H9 (cell line): Measurements from ENCODE around the gene DCLK2. TPM values are rescaled to one million over a fixed set of nuclear protein-coding genes. Genes with fewer than 3 reads are reported as not detected.

ENCODE experiments used
- DNase-seq: peaks from one replicate; pipeline ENCODE4 v3.0.0-alpha.2; 2017
- H2AFZ ChIP-seq: one replicate; pipeline ENCODE4 v1.6.1; 2013; ENCODE audit warnings: mild to moderate bottlenecking, low read length, control low read depth, moderate library complexity
- H2AK5ac ChIP-seq: 2 replicates; pipeline ENCODE4 v1.6.1; 2013; ENCODE audit warnings: low read length, control low read depth, mixed read lengths; ENCODE audit not compliant: insufficient read length
- H2BK120ac ChIP-seq: one replicate; pipeline ENCODE4 v1.6.1; 2013; ENCODE audit warnings: low read depth, mild to moderate bottlenecking, low read length, control low read depth, inconsistent platforms; ENCODE audit not compliant: poor library complexity, severe bottlenecking
- H2BK12ac ChIP-seq: 2 replicates; pipeline ENCODE4 v1.6.1; 2013; ENCODE audit warnings: low read length, control low read depth, mixed read lengths, low read depth; ENCODE audit not compliant: insufficient read length
- H2BK15ac ChIP-seq: 2 replicates; pipeline ENCODE4 v1.6.1; 2013; ENCODE audit warnings: low read depth, low read length, control low read depth
- H2BK20ac ChIP-seq: one replicate; pipeline ENCODE4 v1.6.1; 2013; ENCODE audit warnings: low read depth, mild to moderate bottlenecking, low read length, control low read depth, inconsistent platforms; ENCODE audit not compliant: poor library complexity, severe bottlenecking
- H2BK5ac ChIP-seq: 2 replicates; pipeline ENCODE4 v1.6.1; 2013; ENCODE audit warnings: low read length, control low read depth, mixed read lengths; ENCODE audit not compliant: insufficient read length
- H3K14ac ChIP-seq: 2 replicates; pipeline ENCODE4 v1.6.1; 2013; ENCODE audit warnings: low read length, control low read depth; ENCODE audit not compliant: insufficient read depth
- H3K18ac ChIP-seq: 2 replicates; pipeline ENCODE4 v1.6.1; 2013; ENCODE audit warnings: low read depth, mild to moderate bottlenecking, mixed read lengths, low read length, control low read depth; ENCODE audit not compliant: insufficient read length
- H3K23ac ChIP-seq: 2 replicates; pipeline ENCODE4 v1.6.1; 2013; ENCODE audit warnings: low read length, control low read depth, mixed read lengths, low read depth; ENCODE audit not compliant: insufficient read length
- H3K23me2 ChIP-seq: 2 replicates; pipeline ENCODE4 v1.6.1; 2013; ENCODE audit warnings: low read depth, mild to moderate bottlenecking, mixed read lengths, low read length, control low read depth; ENCODE audit not compliant: insufficient read length, poor library complexity, severe bottlenecking
- H3K27ac ChIP-seq: 2 replicates; pipeline ENCODE4 v1.5.1; 2013; ENCODE audit warnings: low read length, control low read depth, mixed read lengths, low read depth; ENCODE audit not compliant: insufficient read length
- H3K27me3 ChIP-seq: 2 replicates; pipeline ENCODE4 v1.6.1; 2013; ENCODE audit warnings: low read length, control low read depth, inconsistent platforms; ENCODE audit not compliant: insufficient read depth
- H3K4ac ChIP-seq: 2 replicates; pipeline ENCODE4 v1.6.1; 2013; ENCODE audit warnings: low read depth, mild to moderate bottlenecking, control low read depth, inconsistent platforms, low read length, moderate library complexity
- H3K4me1 ChIP-seq: 2 replicates; pipeline ENCODE4 v1.6.1; 2013; ENCODE audit warnings: low read length, control low read depth, inconsistent platforms; ENCODE audit not compliant: insufficient read depth
- H3K4me2 ChIP-seq: 2 replicates; pipeline ENCODE4 v1.6.1; 2013; ENCODE audit warnings: low read length, control low read depth, mixed read lengths; ENCODE audit not compliant: insufficient read length, insufficient read depth
- H3K56ac ChIP-seq: 2 replicates; pipeline ENCODE4 v1.6.1; 2013; ENCODE audit warnings: low read depth, mild to moderate bottlenecking, mixed read lengths, low read length, control low read depth; ENCODE audit not compliant: insufficient read length
- H3K79me1 ChIP-seq: 2 replicates; pipeline ENCODE4 v1.6.1; 2013; ENCODE audit warnings: low read depth, mild to moderate bottlenecking, moderate library complexity, low read length, control low read depth, inconsistent platforms; ENCODE audit not compliant: insufficient read depth, poor library complexity, severe bottlenecking
- H3K79me2 ChIP-seq: 2 replicates; pipeline ENCODE4 v1.6.1; 2013; ENCODE audit warnings: low read length, control low read depth, inconsistent platforms; ENCODE audit not compliant: insufficient read depth
- H3K9ac ChIP-seq: 2 replicates; pipeline ENCODE4 v1.6.1; 2013; ENCODE audit warnings: low read length, control low read depth, mixed read lengths; ENCODE audit not compliant: insufficient read length; ENCODE audit errors: extremely low read depth
- H3K9me3 ChIP-seq: one replicate; pipeline ENCODE4 v1.6.1; 2013; ENCODE audit warnings: low read depth, low read length, inconsistent platforms; ENCODE audit not compliant: control insufficient read depth
- H3T11ph ChIP-seq: one replicate; pipeline ENCODE4 v1.6.1; 2013; ENCODE audit warnings: mild to moderate bottlenecking, low read length, control low read depth, inconsistent platforms
- H4K20me1 ChIP-seq: one replicate; pipeline ENCODE4 v1.6.1; 2013; ENCODE audit not compliant: control insufficient read depth, insufficient read length, insufficient read depth
- H4K5ac ChIP-seq: 2 replicates; pipeline ENCODE4 v1.6.1; 2013; ENCODE audit warnings: low read depth, mild to moderate bottlenecking, mixed read lengths, low read length, control low read depth; ENCODE audit not compliant: insufficient read length
- H4K8ac ChIP-seq: replicated peaks from 2 replicates; pipeline ENCODE4 v1.6.1; 2013; ENCODE audit warnings: low read length, control low read depth, mixed read lengths, low read depth; ENCODE audit not compliant: insufficient read length
- H4K91ac ChIP-seq: 2 replicates; pipeline ENCODE4 v1.6.1; 2013; ENCODE audit warnings: low read depth, mild to moderate bottlenecking, moderate library complexity, mixed read lengths, low read length, control low read depth; ENCODE audit not compliant: insufficient read length
- H3K27ac Mint-ChIP-seq, 3 experiments: 2 replicates in 2 of 3; 3 replicates in 1 of 3; pipeline ENCODE4 v1.8.0; 2020 to 2021; ENCODE audit warnings: mixed read lengths in 3 of 3, mild to moderate bottlenecking in 1 of 3, moderate library complexity in 1 of 3
- H3K27me3 Mint-ChIP-seq: 2 replicates; pipeline ENCODE4 v1.8.0; 2021; ENCODE audit warnings: low read depth, mild to moderate bottlenecking, moderate library complexity, mixed read lengths
- H3K36me3 Mint-ChIP-seq, 3 experiments: 2 replicates in 2 of 3; 3 replicates in 1 of 3; pipeline ENCODE4 v1.8.0; 2020 to 2021; ENCODE audit warnings: low read depth in 3 of 3, mixed read lengths in 3 of 3; ENCODE audit not compliant: insufficient read depth in 1 of 3
- H3K4me1 Mint-ChIP-seq, 2 experiments: 2 replicates each; pipeline ENCODE4 v1.8.0; 2020; ENCODE audit warnings: mixed read lengths in 2 of 2
- H3K4me3 Mint-ChIP-seq, 2 experiments: 2 replicates in 1 of 2; 3 replicates in 1 of 2; pipeline ENCODE4 v1.8.0; 2020 to 2021; ENCODE audit warnings: mild to moderate bottlenecking in 2 of 2, mixed read lengths in 2 of 2, moderate library complexity in 1 of 2
- H3K9me3 Mint-ChIP-seq, 2 experiments: 2 replicates in 1 of 2; 3 replicates in 1 of 2; pipeline ENCODE4 v1.8.0; 2020; ENCODE audit warnings: mild to moderate bottlenecking in 2 of 2, mixed read lengths in 2 of 2, moderate library complexity in 1 of 2
- WGBS: extraction: QIAGEN DNeasy Blood & Tissue Kit; methylation state at CpG from one replicate; pipeline ENCODE4 v1.1.7; 2013; ENCODE audit warnings: missing lambda C conversion rate, low lambda C conversion rate, mixed read lengths; ENCODE audit not compliant: insufficient read length; ENCODE audit errors: extremely low coverage; 5-methylcytosine and 5-hydroxymethylcytosine counted together
- total RNA-seq: library from RNA; stranded (reverse); gene quantifications from 2 replicates; pipeline ENCODE4 v1.2.1, GENCODE V29; 2021
- TF ChIP-seq, protein P1 (sequence below): fragments of 200-600 bp; sonication (generic); conservative IDR thresholded peaks from 3 replicates; pipeline ENCODE4 v1.8.0; 2021; ENCODE audit warnings: antibody characterized with exemption, mild to moderate bottlenecking

The DCLK2 gene
- total RNA-seq, 1 experiment from 2014 or later, result 0.33 TPM

DNA sequence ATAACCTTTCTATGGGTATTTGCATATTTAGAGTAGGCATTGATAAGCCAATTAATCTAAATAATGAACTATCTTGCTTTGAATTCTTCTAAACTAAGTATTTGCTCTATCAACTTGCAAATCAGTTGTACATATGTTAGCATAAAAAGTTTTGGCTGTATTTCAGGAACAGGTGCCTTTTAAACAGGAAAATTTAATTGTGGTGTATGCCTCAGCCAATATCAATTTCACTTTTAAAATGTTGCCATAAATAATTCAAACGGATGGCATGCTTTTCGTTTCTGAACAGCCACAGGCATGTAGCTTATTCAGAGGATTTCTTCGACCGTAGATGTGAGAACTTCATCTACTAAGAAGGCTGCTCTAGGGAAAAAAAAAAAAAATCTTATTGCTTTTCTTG, 99.9 kb downstream of the DCLK2 start:
- no peak overlapping the region for H3K14ac ChIP-seq
- H3K4me2 ChIP-seq, result no peak overlapping the region
- no peak overlapping the region for H3K27ac ChIP-seq
- TF ChIP-seq, protein P1, sequence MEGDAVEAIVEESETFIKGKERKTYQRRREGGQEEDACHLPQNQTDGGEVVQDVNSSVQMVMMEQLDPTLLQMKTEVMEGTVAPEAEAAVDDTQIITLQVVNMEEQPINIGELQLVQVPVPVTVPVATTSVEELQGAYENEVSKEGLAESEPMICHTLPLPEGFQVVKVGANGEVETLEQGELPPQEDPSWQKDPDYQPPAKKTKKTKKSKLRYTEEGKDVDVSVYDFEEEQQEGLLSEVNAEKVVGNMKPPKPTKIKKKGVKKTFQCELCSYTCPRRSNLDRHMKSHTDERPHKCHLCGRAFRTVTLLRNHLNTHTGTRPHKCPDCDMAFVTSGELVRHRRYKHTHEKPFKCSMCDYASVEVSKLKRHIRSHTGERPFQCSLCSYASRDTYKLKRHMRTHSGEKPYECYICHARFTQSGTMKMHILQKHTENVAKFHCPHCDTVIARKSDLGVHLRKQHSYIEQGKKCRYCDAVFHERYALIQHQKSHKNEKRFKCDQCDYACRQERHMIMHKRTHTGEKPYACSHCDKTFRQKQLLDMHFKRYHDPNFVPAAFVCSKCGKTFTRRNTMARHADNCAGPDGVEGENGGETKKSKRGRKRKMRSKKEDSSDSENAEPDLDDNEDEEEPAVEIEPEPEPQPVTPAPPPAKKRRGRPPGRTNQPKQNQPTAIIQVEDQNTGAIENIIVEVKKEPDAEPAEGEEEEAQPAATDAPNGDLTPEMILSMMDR, result no peak
- H3K4ac ChIP-seq, result no peak overlapping the region
- no peak overlapping the region for H3K4me3 Mint-ChIP-seq
- no peak overlapping the region for H3T11ph ChIP-seq
- no CpG with 5 or more reads among the region's 4 CpGs for WGBS
- H3K4me1 Mint-ChIP-seq, result peaks cover 0 to 2% of the 10 kb centered on the region in 2 experiments; a peak in 1 of 4 replicates
- no peak overlapping the region for H3K9ac ChIP-seq
- no peaks in the 10 kb centered on the region for H3K27me3 ChIP-seq
- H2AK5ac ChIP-seq, result no peak overlapping the region
- H2BK20ac ChIP-seq, result no peak overlapping the region
- no peak overlapping the region for H3K56ac ChIP-seq
- no peak overlapping the region for H2BK120ac ChIP-seq
- no peak overlapping the region for H2AFZ ChIP-seq
- no peaks in the 10 kb centered on the region for H3K79me1 ChIP-seq
- no peak overlapping the region for H2BK5ac ChIP-seq
- no peak overlapping the region for H4K5ac ChIP-seq
- no peaks in the 10 kb centered on the region for H3K79me2 ChIP-seq
- H3K36me3 Mint-ChIP-seq, result no peaks in the 10 kb centered on the region
- H3K27me3 Mint-ChIP-seq, result no peaks in the 10 kb centered on the region
- no peaks in the 10 kb centered on the region for H4K20me1 ChIP-seq
- H2BK12ac ChIP-seq, result no peak overlapping the region
- H3K27ac Mint-ChIP-seq, result no peak overlapping the region
- H4K8ac ChIP-seq, result no peak overlapping the region
- H3K23ac ChIP-seq, result no peak overlapping the region
- no peak for DNase-seq
- no peaks in the 10 kb centered on the region; the same call in 1 of the 2 replicates for H3K4me1 ChIP-seq
- no peaks in the 10 kb centered on the region for H3K9me3 ChIP-seq
- no peaks in the 10 kb centered on the region for H3K23me2 ChIP-seq
- H2BK15ac ChIP-seq, result no peak overlapping the region
- no peaks in the 10 kb centered on the region for H3K9me3 Mint-ChIP-seq
- H4K91ac ChIP-seq, result no peak overlapping the region
- H3K18ac ChIP-seq, result no peak overlapping the region
